ENCODE data around the gene AP2A2. TPM values are rescaled to one million over a fixed set of nuclear protein-coding genes. Genes with fewer than 3 reads are reported as not detected.

The AP2A2 gene
- total RNA-seq, 1 experiment from 2014 or later = 70.6 TPM

DNA sequence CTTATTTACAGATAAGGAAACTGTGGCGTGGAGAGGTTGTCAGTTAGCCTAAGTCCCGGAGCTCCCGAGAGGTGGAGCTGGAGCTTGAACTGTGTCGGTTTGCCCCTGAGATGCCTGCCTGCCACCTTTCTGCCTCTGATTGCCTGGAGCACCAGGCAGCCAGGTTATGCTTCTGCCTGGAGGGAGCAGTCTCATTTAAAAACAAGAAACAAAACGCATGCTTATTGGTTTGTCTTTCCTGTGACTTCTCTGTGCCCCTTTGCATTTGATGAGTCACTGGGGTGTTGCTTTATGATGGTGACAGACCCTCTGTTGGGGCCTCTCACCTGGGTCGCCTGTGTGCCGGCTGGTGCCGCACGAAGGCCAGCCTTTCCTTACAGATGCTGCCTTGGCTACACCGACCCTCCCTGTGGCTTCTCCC is 12.2 kb downstream of the AP2A2 start:
- H3K9me3 Mint-ChIP-seq (ENCODE audit: unreplicated experiment) = no peaks in the 10 kb centered on the region
- TF ChIP-seq, protein P1, sequence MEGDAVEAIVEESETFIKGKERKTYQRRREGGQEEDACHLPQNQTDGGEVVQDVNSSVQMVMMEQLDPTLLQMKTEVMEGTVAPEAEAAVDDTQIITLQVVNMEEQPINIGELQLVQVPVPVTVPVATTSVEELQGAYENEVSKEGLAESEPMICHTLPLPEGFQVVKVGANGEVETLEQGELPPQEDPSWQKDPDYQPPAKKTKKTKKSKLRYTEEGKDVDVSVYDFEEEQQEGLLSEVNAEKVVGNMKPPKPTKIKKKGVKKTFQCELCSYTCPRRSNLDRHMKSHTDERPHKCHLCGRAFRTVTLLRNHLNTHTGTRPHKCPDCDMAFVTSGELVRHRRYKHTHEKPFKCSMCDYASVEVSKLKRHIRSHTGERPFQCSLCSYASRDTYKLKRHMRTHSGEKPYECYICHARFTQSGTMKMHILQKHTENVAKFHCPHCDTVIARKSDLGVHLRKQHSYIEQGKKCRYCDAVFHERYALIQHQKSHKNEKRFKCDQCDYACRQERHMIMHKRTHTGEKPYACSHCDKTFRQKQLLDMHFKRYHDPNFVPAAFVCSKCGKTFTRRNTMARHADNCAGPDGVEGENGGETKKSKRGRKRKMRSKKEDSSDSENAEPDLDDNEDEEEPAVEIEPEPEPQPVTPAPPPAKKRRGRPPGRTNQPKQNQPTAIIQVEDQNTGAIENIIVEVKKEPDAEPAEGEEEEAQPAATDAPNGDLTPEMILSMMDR (IDR thresholded peaks at IDR 0.05; ENCODE audit: unreplicated experiment) = no peak
- POLR2A ChIA-PET = no interaction called here
- DNase-seq (ENCODE audit: unreplicated experiment) = no peak
- CTCF ChIA-PET = interaction anchor here (0.6 kb wide), 1 partner anchor 513 kb away, joined by 3 read pairs; no protein-coding TSS in a partner anchor
- peaks cover 14% of the 10 kb centered on the region for H3K4me1 Mint-ChIP-seq (ENCODE audit: insufficient read depth, unreplicated experiment)
- no peak overlapping the region for H3K27ac Mint-ChIP-seq (ENCODE audit: low read depth, unreplicated experiment)
- H3K27me3 Mint-ChIP-seq (ENCODE audit: insufficient read depth, unreplicated experiment) = no peaks in the 10 kb centered on the region
- intact Hi-C loops (cut with micrococcal nuclease) = no loop called here
- BruUV-seq (replicated peaks) = no TSS peak
- no peak overlapping the region for H3K4me3 Mint-ChIP-seq (ENCODE audit: unreplicated experiment)
- peaks cover 36% of the 10 kb centered on the region for H3K36me3 Mint-ChIP-seq (ENCODE audit: insufficient read depth, unreplicated experiment)

DNA sequence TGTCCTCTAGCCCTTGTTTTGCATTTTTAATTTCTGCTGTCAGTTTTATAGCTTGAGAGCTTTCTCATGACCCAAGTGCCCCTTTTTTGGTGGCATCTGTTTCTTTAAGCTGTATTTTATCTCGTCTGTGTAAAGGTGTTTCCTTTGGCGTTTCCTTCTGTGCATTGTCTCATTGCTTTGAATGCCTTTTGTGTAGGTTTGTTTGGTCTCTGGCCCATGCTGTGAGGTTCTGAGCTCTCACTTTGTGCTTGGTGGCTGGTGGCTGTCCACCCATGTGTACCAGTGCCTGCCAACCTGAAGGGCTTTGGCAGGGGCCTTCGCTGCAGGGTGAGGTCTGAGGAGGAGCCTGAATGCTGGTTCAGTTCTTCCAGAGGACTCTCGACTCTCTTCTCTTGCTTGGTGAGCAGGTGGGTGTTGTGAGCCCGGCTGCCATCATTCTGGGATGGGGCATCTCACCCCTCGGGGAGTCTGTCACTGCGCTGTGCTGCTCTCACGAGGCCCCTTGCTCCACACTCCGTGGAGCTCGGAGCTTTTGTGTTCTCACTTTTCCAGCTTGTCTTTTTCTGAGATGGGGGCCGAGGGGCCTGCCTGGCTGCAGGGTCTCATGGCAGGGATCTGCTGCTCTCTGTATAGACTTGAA is 14.9 kb downstream of the AP2A2 start:
- Mint-ChIP-seq H3K36me3 (ENCODE audit: insufficient read depth, unreplicated experiment) (peaks cover 39% of the 10 kb centered on the region), H3K27ac (ENCODE audit: low read depth, unreplicated experiment) (no peak overlapping the region), H3K4me1 (ENCODE audit: insufficient read depth, unreplicated experiment) (peaks cover 36% of the 10 kb centered on the region), H3K4me3 (ENCODE audit: unreplicated experiment) (no peak overlapping the region), H3K27me3 (ENCODE audit: insufficient read depth, unreplicated experiment) (no peaks in the 10 kb centered on the region), H3K9me3 (ENCODE audit: unreplicated experiment) (no peaks in the 10 kb centered on the region)
- BruUV-seq (replicated peaks) = no TSS peak
- ChIA-PET CTCF (no interaction called here), POLR2A (interaction anchor here (1.1 kb wide), 1 partner anchor 14 kb away, joined by 3 read pairs; no protein-coding TSS in a partner anchor)
- intact Hi-C loops (cut with micrococcal nuclease) = no loop called here
- no peak for DNase-seq (ENCODE audit: unreplicated experiment)
- TF ChIP-seq, protein P1 (IDR thresholded peaks at IDR 0.05; ENCODE audit: unreplicated experiment) = no peak

- Mint-ChIP-seq H3K27ac (ENCODE audit: low read depth, unreplicated experiment) (peak overlapping the region; percentile 92), H3K36me3 (ENCODE audit: insufficient read depth, unreplicated experiment) (peaks cover 50% of the 10 kb centered on the region), H3K4me3 (ENCODE audit: unreplicated experiment) (peak overlapping the region; percentile 32), H3K27me3 (ENCODE audit: insufficient read depth, unreplicated experiment) (no peaks in the 10 kb centered on the region), H3K4me1 (ENCODE audit: insufficient read depth, unreplicated experiment) (peaks cover 36% of the 10 kb centered on the region), H3K9me3 (ENCODE audit: unreplicated experiment) (no peaks in the 10 kb centered on the region)
- CTCF ChIA-PET = no interaction called here
- TF ChIP-seq, protein P1 (IDR thresholded peaks at IDR 0.05; ENCODE audit: unreplicated experiment) = no peak
- intact Hi-C loops (cut with micrococcal nuclease) = no loop called here
- no TSS peak for BruUV-seq (replicated peaks)
- POLR2A ChIA-PET = interaction anchor here (0.6 to 0.7 kb wide), 2 partner anchors 16 to 24 kb away, joined by 3 read pairs; no protein-coding TSS in a partner anchor
- DNase-seq (ENCODE audit: unreplicated experiment) = peak; percentile 66
Measured at GRCh38 chr11:942823-943222, 17.2 kb downstream of the AP2A2 start.

DNA sequence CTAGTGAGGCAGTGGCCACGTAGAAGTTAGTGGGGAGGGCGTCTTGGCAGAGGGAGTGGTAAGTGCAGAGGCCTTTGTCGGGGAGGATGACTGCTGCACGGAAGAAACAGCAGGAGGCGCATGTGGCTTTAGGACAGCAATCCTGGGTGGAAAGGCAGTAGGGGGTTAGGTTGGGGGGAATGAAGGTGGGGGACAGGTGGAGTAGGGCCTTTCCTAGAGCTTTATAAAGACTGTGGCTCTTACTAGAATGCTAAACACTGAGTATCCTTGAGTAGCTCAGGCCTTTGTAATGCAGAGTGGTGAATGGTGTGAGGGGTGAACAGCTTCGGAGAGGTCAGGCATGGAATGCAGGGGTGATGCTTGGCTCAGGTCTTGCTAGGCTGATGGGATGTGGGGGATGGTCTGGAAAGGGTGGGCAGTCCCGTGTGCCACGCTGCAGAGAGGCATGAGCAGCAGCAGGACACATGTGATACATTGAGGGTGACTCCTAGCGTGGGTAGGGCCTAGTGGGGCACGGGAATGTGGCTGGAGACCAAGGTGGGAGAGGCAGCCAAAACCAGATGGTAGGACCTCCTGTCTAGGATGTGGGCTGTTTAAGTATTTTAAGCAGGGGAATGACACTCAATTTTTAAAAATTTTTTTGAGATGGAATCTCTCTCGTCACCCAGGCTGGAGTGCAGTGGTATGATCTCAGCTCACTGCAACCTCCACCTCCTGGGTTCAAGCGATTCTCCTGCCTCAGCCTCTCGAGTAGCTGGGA is 19.2 kb downstream of the AP2A2 start:
- Mint-ChIP-seq H3K27ac (ENCODE audit: low read depth, unreplicated experiment) (peak overlapping the region; percentile 17), H3K36me3 (ENCODE audit: insufficient read depth, unreplicated experiment) (peaks cover 51% of the 10 kb centered on the region), H3K9me3 (ENCODE audit: unreplicated experiment) (no peaks in the 10 kb centered on the region), H3K27me3 (ENCODE audit: insufficient read depth, unreplicated experiment) (no peaks in the 10 kb centered on the region), H3K4me3 (ENCODE audit: unreplicated experiment) (no peak overlapping the region), H3K4me1 (ENCODE audit: insufficient read depth, unreplicated experiment) (peaks cover 36% of the 10 kb centered on the region)
- TF ChIP-seq, protein P1 (IDR thresholded peaks at IDR 0.05; ENCODE audit: unreplicated experiment) = no peak
- ChIA-PET POLR2A (no interaction called here), CTCF (interaction anchor here (0.5 kb wide), 1 partner anchor 545 kb away, joined by 7 read pairs; no protein-coding TSS in a partner anchor)
- intact Hi-C loops (cut with micrococcal nuclease) = no loop called here
- no TSS peak for BruUV-seq (replicated peaks)
- DNase-seq (ENCODE audit: unreplicated experiment) = no peak
